ENCODE measurements around the gene CACNB2.
"Not testable (repeated sequence)": the region's sequence is repeated elsewhere in the genome, so short reads cannot be mapped to it uniquely, and the experiment has no call there.

CACNB2 gene

DNA sequence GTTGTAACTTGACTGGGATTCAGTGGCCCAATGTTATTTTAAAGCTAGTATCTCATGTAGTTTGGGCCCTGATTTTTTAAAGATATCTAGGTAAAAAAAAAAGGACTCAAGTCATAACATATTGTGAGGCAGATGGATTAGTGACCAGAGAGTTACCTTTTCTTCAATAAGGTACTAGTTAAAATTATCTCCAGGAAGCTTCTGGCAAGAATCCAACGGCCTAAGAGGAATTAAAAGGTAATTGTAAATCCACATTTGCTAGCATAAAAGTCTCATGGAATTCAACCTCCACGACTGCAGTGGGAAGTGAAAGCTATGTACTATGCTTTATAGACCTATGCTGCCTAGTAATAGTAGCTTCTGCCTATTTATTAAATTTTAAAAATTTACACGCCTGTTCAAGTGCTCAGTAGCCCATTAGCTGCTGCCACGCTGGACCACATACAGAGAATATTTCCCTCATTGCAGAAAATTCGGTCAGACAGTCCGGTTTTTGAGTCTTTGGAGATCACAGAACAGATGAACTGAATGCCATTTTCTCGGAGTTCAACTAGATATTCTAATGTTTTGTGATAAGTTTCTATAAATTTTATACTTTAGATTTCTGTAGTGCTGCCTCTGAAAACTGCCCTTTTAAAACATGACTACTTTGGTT, 392.8 kb downstream of the CACNB2 start:
- DNase-seq = no peak

DNA sequence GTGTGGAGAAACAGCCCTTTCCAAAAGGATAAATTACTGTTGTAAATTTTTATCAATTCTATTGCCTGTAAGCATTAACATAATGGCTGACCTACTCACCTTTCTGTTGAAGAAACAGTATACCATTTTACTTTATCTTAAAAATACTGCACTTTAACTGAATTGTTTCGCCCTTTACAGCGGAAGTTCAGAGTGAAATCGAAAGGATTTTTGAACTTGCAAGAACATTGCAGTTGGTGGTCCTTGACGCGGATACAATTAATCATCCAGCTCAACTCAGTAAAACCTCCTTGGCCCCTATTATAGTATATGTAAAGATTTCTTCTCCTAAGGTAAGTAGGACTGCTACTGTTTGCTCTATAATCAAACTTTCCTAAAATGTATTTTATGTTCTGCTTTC, 393.7 kb downstream of the CACNB2 start:
- DNase-seq = no peak

- no peak for DNase-seq
Measured at GRCh38 chr10:18539335-18539734, 399.1 kb downstream of the CACNB2 start.

GRCh38 chr10:18540195-18540594, 400.0 kb downstream of the CACNB2 start:
- no peak for DNase-seq

DNA sequence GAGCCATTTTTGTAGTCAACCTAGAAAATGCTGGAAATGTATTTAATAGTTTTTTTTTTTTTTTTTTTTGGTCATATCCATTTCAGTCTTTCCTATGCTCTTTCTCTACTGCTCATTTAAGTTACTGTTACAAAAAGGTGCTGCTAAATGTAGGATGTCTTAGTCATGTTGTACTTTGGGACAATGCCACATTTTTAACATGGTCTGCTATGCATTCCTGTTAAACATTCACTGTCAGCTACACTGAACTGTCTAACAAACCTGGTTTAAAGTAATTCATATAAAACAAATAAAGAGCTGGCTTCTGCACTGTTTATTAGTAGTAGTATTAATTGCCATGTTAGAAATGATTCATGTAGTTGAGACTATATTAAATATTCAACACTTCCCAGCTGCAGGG, 402.6 kb downstream of the CACNB2 start:
- no peak for DNase-seq

DNA sequence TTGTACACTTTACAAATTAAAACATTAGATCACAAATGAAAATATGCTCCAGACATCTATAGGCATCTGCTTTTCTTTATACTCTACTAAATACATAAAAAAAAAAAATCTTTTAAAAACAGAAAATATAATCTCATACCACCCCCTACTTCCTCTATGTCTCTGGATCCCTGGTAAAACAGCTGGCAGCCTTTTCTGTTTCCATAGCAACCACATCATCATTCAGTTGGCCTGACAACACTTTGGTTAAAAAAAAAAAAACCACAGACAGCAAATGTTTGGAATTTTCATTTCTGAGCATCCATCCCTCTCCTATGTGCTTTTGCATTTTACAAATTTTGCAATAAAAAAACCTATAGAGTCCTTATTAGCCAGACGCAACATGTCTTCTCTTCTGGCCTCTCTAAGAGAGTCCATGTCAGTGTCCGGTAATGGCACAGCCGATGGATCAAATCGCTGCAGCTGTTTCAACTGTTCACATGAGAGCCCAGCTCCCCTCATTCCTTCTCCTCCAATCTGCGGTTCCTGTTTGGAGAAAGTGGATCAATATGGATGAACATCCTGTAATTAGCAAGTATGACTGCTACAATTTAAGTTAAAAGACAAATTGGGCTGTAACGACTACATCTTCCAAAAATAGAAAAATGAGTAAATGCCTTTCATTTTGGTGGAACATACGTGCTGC, 405.5 kb downstream of the CACNB2 start:
- DNase-seq = no peak

DNA sequence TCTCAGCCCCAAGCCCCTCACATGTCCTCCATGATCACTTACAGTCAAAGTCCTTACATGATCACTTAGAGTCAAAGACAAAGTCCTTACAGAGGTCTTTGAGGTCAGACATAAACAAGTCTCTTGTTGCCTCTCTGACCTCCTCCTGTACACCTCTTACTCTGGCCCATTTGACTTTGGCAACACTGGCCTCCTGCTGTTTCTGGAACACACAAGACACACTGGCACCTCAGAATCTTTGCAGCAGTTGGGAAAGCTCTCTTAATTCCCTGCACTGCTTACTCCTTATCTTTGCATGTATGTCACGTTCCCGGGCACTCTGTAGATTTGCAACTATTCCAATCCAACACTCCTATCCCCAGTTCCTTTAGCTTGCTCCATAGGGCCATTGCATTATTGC, 408.9 kb downstream of the CACNB2 start:
- no peak for DNase-seq

DNA sequence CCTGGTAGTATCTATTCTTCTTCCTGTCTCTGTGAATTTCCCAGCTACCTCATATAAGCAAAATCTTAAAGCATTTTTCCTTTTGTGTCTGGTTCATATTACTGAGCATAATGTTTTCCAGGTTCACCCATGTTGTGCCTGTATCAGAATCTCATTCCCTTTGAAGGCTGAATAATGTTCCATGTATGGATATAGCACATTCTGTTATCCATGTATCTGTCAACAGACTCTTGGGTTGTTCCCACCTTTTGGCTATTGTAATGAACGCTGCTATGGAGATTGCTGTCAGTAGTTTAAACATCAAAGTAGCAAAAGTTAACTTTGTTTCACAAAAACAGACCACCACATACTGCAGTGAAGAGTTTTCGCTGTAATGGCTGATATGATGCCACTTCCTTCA, 411.2 kb downstream of the CACNB2 start:
- DNase-seq = no peak

DNA sequence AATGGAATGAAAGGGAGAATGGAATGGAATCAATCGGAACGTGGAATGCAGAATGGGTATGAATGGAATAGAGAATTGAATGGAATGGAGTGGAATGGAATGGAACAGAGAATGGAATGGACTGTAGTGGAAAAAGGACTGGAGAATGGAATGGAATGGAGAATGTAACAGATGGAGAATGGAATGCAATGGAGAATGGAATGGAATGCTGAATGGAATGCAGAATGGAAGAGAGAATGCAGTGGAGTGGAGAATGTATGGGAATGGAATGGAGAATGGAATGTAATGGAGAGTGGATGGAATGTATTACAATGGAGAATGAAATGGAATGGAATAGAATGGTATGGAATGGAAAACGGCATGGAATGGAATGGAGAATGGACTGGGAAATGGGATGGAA, 414.3 kb downstream of the CACNB2 start:
- DNase-seq = no peak

DNA sequence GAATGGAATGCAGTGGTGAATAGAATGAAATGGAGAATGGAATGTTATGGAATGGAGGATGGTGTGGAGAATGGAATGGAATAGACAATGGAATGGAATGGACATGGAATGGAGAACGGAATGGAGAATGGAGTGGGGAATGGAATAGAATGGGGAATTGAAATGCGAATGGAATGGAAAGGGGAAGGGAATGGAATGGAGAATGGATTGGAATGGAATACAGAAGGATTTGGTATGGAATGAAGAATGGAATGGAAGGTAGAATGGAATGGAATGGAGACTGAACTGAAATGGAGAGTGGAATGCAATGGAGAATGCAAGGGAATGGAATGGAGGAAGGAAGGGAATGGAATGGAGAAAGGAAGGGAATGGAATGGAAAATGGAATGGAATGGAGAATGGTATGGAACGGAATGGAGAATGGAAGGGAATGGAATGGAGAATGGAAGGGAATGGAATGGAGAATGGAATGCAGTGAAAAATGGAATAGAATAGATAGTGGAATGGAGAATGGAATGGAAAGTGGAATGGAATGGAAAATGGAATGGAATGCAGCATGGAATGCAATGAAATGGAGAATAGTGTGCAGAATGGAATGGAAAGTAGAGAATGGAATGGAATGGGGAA, 416.4 kb downstream of the CACNB2 start:
- no peak for DNase-seq

GRCh38 chr10:18557960-18558359, 417.7 kb downstream of the CACNB2 start:
- no peak for DNase-seq

- no peak for DNase-seq
Measured at GRCh38 chr10:18561861-18562551, 421.8 kb downstream of the CACNB2 start.

GRCh38 chr10:18563003-18563726, 422.9 kb downstream of the CACNB2 start:
- DNase-seq = no peak

DNA sequence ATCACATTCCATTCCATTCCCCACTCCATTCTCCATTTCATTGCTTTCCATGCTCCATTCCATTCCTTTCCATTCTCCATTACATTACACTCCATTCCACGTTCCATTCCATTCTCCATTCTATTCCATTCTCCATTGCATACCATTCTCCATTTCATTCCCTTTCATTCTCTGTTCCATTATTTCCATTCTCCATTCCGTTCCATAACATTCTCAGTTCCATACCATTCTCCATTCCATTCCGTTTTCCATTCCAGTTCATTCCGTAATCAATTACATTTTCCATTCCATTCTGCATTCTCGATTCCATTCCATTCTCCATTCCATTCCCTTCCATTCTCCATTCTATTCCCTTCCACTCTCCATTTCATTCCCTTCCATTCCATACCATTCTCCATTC, 424.8 kb downstream of the CACNB2 start:
- DNase-seq = no peak

DNA sequence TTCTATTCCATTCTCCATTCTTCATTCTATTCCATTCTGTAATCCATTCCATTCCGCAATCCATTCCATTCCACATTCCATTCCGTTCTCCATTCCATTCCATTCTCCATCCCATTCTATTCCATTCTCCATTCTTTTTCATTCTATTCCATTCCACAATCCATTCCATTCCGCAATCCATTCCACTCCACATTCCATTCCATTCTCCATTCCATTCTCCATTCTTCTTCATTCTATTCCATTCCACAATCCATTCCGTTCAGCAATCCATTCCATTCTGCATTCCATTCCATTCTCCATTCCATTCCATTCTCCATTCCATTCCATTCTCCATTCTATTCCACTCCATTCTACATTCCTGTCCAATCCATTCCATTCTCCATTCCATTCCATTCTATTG, 426.0 kb downstream of the CACNB2 start:
- DNase-seq = no peak

GRCh38 chr10:18567343-18567856, 427.2 kb downstream of the CACNB2 start:
- DNase-seq = no peak

DNA sequence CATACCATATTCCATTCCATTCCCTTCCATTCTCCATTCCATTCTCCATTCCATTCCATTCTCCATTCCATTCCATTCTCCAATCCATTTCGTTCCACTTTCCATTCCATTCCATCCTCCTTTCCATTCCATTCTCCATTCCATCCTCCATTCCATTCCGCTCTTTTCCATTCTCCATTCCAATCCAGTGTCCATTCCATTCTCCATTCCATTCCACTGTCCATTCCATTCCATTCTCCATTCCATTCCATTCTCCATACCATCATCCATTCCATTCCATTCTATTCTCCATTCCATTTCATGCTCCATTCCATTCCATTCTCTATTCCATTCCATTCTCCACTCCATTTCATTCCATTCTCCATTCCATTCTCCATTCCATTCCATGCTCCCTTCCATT, 430.2 kb downstream of the CACNB2 start:
- not testable (repeated sequence) for DNase-seq

DNA sequence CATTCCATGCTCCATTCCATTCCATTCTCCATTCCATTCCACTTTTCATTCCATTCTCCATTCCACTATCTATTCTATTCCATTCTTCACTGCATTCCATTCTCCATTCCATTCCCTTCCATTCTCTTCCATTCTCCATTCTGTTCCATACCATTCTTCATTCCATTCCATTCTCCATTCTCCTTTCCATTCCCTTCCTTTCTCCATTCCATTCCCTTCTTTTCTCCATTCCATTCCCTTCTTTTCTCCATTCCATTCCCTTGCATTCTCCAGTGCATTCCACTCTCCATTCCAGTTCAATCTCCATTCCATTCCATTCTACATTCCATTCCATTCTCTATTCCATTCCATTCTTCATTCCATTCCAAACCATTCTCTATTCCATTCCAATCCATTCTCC, 430.9 kb downstream of the CACNB2 start:
- DNase-seq = no peak

DNA sequence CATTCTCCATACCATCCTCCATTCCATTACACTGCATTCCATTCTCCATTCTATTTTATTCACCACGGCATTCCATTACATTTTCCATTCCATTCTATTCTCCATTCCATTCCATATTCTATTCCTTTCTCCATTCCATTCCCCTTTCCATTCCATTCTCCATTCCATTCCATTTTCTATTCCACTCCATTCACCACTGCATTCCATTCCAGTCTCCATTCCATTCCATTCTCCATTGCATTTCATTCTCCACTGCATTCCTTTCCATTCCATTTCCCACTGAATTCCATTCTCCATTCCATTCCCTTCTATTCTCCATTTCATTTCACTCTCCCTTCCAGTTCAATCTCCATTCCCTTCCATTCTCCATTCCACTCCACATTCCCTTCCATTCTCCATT, 431.6 kb downstream of the CACNB2 start:
- DNase-seq = no peak

- DNase-seq = no peak
Measured at GRCh38 chr10:18572959-18573561, 432.8 kb downstream of the CACNB2 start.

DNA sequence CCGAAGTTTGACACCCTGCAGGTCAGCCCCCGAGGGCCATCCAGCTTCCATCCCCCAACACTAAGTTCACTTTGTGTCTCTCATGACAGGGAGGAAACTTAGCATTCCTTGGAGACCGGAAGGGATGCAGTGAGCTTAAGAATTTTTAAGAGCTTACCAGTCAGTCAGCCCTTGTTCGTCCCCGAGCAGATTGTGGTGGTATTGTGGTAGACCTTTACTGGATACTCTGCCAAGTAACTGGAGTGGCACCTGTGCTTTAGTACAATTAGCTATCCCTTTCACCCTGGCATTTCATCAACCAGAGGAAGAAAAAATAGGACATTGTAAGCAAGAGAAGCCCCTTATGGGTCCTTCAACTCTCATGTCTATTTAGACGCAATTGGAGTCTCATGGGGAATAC, 436.4 kb downstream of the CACNB2 start:
- DNase-seq = no peak
